NK-92 (cell line): ENCODE measurements around the gene CROT.

Experiments
- DNase-seq: peaks from one replicate; lab custom pipeline; 2025; ENCODE audit not compliant: unreplicated experiment; lab: John Stamatoyannopoulos, UW

The CROT gene

GRCh38 chr7:87339373-87339897 is 6.0 kb upstream of the CROT start:
- no peak for DNase-seq

GRCh38 chr7:87341441-87341840 is 4.0 kb upstream of the CROT start:
- DNase-seq: no peak

GRCh38 chr7:87342231-87342630 is 3.2 kb upstream of the CROT start:
- DNase-seq: no peak

- DNase-seq: no peak
These were observed 1.0 kb upstream of the CROT start for GRCh38 chr7:87344446-87344845.

GRCh38 chr7:87345962-87346371 is 503 bp downstream of the CROT start:
- no peak for DNase-seq

- no peak for DNase-seq
These were observed 1.7 kb downstream of the CROT start for GRCh38 chr7:87347207-87347606.

- no peak for DNase-seq
These were observed 2.2 kb downstream of the CROT start for GRCh38 chr7:87347664-87348063.

- no peak for DNase-seq
These were observed 9.3 kb downstream of the CROT start for GRCh38 chr7:87354749-87355148.

GRCh38 chr7:87356448-87356847 is 11.0 kb downstream of the CROT start:
- no peak for DNase-seq

GRCh38 chr7:87359366-87359765 is 13.9 kb downstream of the CROT start:
- DNase-seq: no peak

GRCh38 chr7:87361320-87361719 is 15.9 kb downstream of the CROT start:
- no peak for DNase-seq

- DNase-seq: no peak
These were observed 17.9 kb downstream of the CROT start for GRCh38 chr7:87363342-87363741.

GRCh38 chr7:87364246-87364645 is 18.8 kb downstream of the CROT start:
- DNase-seq: no peak

- no peak for DNase-seq
These were observed 23.8 kb downstream of the CROT start for GRCh38 chr7:87369216-87369615.

- no peak for DNase-seq
These were observed 25.3 kb downstream of the CROT start for GRCh38 chr7:87370660-87371180.

GRCh38 chr7:87375662-87376435 is 30.4 kb downstream of the CROT start:
- DNase-seq: no peak

GRCh38 chr7:87380905-87381304 is 35.4 kb downstream of the CROT start:
- DNase-seq: no peak

GRCh38 chr7:87391020-87391701 is 45.7 kb downstream of the CROT start:
- DNase-seq: no peak

GRCh38 chr7:87395442-87396020 is 50.1 kb downstream of the CROT start:
- DNase-seq: no peak

GRCh38 chr7:87398446-87398845 is 53.0 kb downstream of the CROT start:
- DNase-seq: no peak

GRCh38 chr7:87404674-87405073 is 59.2 kb downstream of the CROT start:
- DNase-seq: no peak

GRCh38 chr7:87411186-87411585 is 65.7 kb downstream of the CROT start:
- no peak for DNase-seq
